Muscle layer of colon (tissue), 2 donors: ENCODE data around the gene DLX3.

Experiments used
- H3K27ac ChIP-seq: one replicate; pipeline ENCODE4 v1.7.0; 2013; ENCODE audit warnings: low read depth, mild to moderate bottlenecking, low read length, moderate library complexity
- H3K27me3 ChIP-seq, 2 donors: one replicate each; pipeline ENCODE4 v1.7.0; 2013; ENCODE audit warnings: low read length in 2 of 2, mild to moderate bottlenecking in 2 of 2; ENCODE audit not compliant: insufficient read depth in 2 of 2, control insufficient read depth in 1 of 2
- H3K36me3 ChIP-seq: one replicate; pipeline ENCODE4 v1.7.0; 2013; ENCODE audit warnings: mild to moderate bottlenecking, low read length; ENCODE audit not compliant: insufficient read depth
- H3K4me1 ChIP-seq: one replicate; pipeline ENCODE4 v1.7.0; 2013; ENCODE audit warnings: mild to moderate bottlenecking, low read length; ENCODE audit not compliant: insufficient read depth
- H3K4me3 ChIP-seq, 2 donors: one replicate each; pipeline ENCODE4 v1.7.0; 2013; ENCODE audit warnings: low read length in 2 of 2, low read depth in 1 of 2, mild to moderate bottlenecking in 1 of 2, moderate library complexity in 1 of 2
- H3K9ac ChIP-seq: one replicate; pipeline ENCODE4 v1.7.0; 2013; ENCODE audit warnings: low read length
- H3K9me3 ChIP-seq: one replicate; pipeline ENCODE4 v1.7.0; 2013; ENCODE audit warnings: mild to moderate bottlenecking, low read length
- donor health status: abdominal sarcoma.
- donor health status: Adenocarcinoma of cecum.

DLX3 gene

GRCh38 chr17:50022463-50023130 is 27.6 kb upstream of the DLX3 start:
- Histone ChIP-seq H3K9me3 (no peaks in the 10 kb centered on the region), H3K9ac (no peak overlapping the region)

DNA sequence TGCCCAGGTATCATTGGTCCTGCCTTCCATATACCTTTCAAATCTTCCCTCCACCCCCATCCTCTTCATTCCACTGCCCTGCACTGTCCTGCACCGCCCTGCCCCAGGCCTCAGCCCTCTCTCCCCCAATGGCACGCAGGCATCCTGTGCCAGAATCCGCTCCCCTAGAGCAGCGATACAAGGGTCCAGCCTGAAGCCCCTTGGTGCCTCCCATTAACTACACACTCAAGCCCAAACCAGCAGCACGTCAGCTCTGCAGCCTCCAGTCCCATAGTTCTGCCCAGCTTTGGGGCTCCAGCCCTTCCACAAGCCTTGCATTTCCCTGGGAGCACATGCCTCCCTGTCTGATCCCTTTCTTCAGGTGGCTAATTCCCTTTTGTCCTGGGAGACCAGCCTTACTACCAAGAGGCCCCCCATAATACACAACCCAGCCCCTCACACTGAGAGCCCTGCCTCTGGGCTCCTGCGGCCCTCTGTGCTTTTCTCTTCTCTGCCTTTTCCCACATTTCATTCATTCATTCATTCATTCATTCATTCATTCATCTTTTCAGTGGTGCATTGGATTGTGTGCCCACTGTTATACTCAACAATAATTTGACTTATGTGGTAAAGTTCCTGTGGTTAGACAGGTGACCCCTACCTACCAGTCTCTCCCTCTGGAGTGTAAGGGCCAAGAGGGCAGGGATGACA is 26.8 kb upstream of the DLX3 start:
- Histone ChIP-seq H3K9ac (no peak overlapping the region), H3K27me3 (no peaks in the 10 kb centered on the region), H3K4me1 (peaks cover under 1% of the 10 kb centered on the region), H3K4me3 (no peak overlapping the region), H3K36me3 (no peaks in the 10 kb centered on the region), H3K27ac (no peak overlapping the region), H3K9me3 (no peaks in the 10 kb centered on the region)

More at GRCh38 chr17:50022463-50023130, 27.6 kb upstream of the DLX3 start:
- Histone ChIP-seq H3K27ac (no peak overlapping the region), H3K4me1 (peaks cover 9% of the 10 kb centered on the region), H3K4me3 (no peak overlapping the region), H3K36me3 (no peaks in the 10 kb centered on the region), H3K27me3 (no peaks in the 10 kb centered on the region)

- no peaks in the 10 kb centered on the region for H3K27me3 ChIP-seq
- H3K9ac ChIP-seq: no peak overlapping the region
- H3K9me3 ChIP-seq: no peaks in the 10 kb centered on the region
- no peaks in the 10 kb centered on the region for H3K36me3 ChIP-seq
- no peaks in the 10 kb centered on the region for H3K4me1 ChIP-seq
- H3K4me3 ChIP-seq: no peak overlapping the region
- H3K27ac ChIP-seq: no peak overlapping the region
These were observed 26.0 kb upstream of the DLX3 start for GRCh38 chr17:50020841-50021599.

- no peaks in the 10 kb centered on the region for H3K9me3 ChIP-seq
- H3K27me3 ChIP-seq: no peaks in the 10 kb centered on the region
- H3K27ac ChIP-seq: no peak overlapping the region
- no peak overlapping the region for H3K9ac ChIP-seq
- H3K4me1 ChIP-seq: no peaks in the 10 kb centered on the region
- H3K36me3 ChIP-seq: no peaks in the 10 kb centered on the region
- no peak overlapping the region for H3K4me3 ChIP-seq
These were observed 23.9 kb upstream of the DLX3 start for GRCh38 chr17:50018909-50019308.

DNA sequence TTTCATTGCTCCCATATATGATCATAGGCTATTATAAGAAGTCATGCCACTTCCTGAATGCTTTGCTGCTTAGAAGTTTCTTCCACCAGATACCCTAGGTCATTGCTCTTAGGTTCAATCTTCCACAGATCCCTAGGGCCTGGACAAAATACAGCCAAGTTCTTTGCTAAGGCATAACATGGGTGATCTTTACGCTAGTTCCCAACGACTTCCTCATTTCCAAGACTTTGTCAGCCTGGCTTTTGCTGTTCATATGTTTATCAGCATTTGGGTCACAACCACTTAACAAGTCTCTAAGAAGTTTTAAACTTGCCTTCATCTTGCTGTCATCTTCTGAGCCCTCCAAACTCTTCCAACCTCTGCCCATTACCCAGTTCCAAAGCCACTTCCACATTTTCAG is 20.1 kb upstream of the DLX3 start:
- no peaks in the 10 kb centered on the region for H3K4me1 ChIP-seq
- no peaks in the 10 kb centered on the region for H3K9me3 ChIP-seq
- no peak overlapping the region for H3K27ac ChIP-seq
- no peak overlapping the region for H3K4me3 ChIP-seq
- no peak overlapping the region for H3K9ac ChIP-seq
- no peaks in the 10 kb centered on the region for H3K36me3 ChIP-seq
- H3K27me3 ChIP-seq: no peaks in the 10 kb centered on the region

DNA sequence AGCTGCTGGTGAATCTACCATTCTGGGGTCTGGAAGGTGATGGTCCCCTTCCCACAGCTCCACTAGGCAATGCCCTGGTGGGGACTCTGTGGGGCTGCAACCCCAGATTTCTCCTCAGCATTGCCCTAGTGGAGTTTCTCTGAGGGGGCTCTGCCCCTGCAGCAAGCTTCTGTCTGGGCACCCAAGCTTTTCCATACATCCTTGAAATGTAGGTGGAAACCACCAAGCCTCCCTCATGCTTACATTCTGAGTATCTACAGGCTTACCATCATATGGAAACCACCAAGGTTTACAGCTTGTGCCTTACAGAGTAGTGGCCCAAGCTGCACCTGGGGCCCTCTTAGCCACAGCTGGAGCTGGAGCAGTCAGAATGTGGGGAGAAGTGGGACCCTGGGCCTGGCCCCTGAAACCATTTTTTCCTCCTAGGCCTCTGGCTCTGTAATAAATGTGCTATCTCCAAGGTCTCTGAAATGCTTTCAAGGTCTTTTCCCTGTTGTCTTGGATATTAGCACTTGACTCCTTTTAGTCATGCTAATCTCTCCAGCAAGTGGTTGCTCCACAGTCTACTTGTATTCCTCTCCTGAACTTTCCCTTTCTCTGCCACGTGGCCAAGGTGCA is 19.6 kb upstream of the DLX3 start:
- no peaks in the 10 kb centered on the region for H3K36me3 ChIP-seq
- H3K4me3 ChIP-seq: no peak overlapping the region
- no peaks in the 10 kb centered on the region for H3K4me1 ChIP-seq
- no peaks in the 10 kb centered on the region for H3K9me3 ChIP-seq
- H3K9ac ChIP-seq: no peak overlapping the region
- H3K27ac ChIP-seq: no peak overlapping the region
- no peaks in the 10 kb centered on the region for H3K27me3 ChIP-seq

- Histone ChIP-seq H3K4me3 (no peak overlapping the region), H3K27ac (no peak overlapping the region)
These were observed 18.1 kb upstream of the DLX3 start for GRCh38 chr17:50013079-50013478.

DNA sequence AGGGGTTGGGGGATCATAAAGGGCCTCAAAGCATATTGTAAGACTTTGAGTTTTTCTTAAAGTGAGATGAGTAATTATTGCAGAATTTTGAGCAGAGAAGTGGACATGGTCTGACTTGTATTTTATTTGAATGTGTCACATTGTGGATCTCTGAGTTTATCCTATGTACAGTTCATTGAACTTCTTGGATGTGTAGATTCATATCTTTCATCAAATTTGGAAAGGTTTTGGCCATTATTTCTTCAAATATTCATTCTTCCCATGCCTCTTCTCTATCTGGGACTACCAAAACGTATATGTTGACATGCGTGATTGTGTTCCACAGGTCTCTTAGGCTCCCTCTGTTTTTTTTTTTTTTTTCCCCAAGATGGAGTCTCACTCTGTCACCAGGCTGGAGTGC is 14.3 kb upstream of the DLX3 start:
- no peaks in the 10 kb centered on the region for H3K27me3 ChIP-seq
- no peak overlapping the region for H3K27ac ChIP-seq
- H3K4me1 ChIP-seq: no peaks in the 10 kb centered on the region
- H3K4me3 ChIP-seq: no peak overlapping the region
- H3K9ac ChIP-seq: no peak overlapping the region
- no peaks in the 10 kb centered on the region for H3K36me3 ChIP-seq
- H3K9me3 ChIP-seq: no peaks in the 10 kb centered on the region

More at GRCh38 chr17:50013079-50013478, 18.1 kb upstream of the DLX3 start:
- no peak overlapping the region for H3K9ac ChIP-seq
- H3K4me1 ChIP-seq: no peaks in the 10 kb centered on the region
- no peaks in the 10 kb centered on the region for H3K27me3 ChIP-seq
- H3K9me3 ChIP-seq: no peaks in the 10 kb centered on the region
- no peaks in the 10 kb centered on the region for H3K36me3 ChIP-seq

DNA sequence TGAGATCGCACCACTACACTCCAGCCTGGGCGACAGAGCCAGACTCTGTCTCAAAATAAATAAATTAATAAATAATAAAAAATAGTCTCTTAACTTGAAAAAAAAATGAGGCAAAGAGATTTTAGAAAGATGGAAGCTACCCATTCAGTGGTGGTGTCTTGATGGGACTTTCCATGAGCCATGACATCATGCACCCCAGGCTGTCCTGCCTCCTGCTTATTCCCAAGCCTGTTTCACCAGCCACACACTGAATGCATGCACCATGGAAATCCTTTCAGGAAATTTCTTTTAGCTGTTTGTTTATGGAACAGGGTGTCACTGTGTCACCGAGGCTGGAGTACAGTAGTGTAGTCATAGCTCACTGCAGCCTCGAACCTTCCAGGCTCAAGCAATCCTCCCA is 8.9 kb upstream of the DLX3 start:
- Histone ChIP-seq H3K4me1 (no peaks in the 10 kb centered on the region), H3K27me3 (peaks cover 18 to 19% of the 10 kb centered on the region in 2 donors), H3K36me3 (no peaks in the 10 kb centered on the region), H3K27ac (no peak overlapping the region), H3K9ac (no peak overlapping the region), H3K4me3 (no peak overlapping the region), H3K9me3 (no peaks in the 10 kb centered on the region)

- H3K27me3 ChIP-seq: peaks cover 53 to 67% of the 10 kb centered on the region in 2 donors
- no peak overlapping the region for H3K4me3 ChIP-seq
- no peaks in the 10 kb centered on the region for H3K9me3 ChIP-seq
- peaks cover 23% of the 10 kb centered on the region for H3K4me1 ChIP-seq
- no peaks in the 10 kb centered on the region for H3K36me3 ChIP-seq
- H3K9ac ChIP-seq: no peak overlapping the region
- no peak overlapping the region for H3K27ac ChIP-seq
These were observed 4.0 kb upstream of the DLX3 start for GRCh38 chr17:49998836-49999511.
